ENCODE results near the gene DOC2A.

DNA sequence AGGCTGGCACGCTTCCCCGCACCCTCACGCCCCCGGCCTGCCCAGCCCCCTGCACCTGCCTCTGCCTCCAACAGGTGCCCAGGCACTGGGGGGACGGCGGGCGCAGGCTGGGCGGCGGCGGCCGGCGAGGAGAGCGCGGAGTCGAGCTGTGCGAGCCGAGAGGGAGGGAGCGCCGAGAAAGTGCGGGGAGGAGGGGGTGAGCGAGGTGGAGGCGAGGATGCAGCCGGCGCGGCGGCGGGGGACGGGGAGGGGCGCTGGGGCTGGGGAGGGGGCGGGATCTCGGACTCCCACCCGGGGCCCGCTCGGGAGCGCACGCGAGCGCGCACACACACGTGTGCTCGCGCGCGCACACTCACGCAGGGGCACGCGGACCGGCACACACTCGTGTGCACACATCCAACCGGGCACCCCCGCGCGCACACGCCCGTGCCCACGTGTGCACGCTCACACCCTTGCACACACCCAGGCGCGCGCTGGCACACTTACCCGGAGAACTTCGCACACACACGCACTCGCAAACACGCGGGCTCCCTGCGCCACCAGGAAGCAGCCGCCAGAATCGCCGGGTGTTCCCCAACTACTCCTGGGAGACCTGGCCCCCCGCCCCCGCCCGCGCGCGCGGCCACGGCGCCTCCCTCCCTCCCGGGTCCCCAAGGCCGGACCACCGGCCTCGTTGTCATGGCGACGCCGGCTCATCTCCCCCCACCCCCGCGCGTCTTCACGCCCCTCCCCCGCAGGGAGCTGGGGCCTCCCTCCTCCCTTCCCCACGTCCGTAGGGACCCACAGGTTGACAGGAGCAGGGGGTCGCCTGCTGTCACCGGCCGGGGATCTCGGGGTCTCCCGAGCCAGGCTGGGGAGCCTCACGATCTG, at the start of gene DOC2A:
- TF ChIP-seq, protein P1, sequence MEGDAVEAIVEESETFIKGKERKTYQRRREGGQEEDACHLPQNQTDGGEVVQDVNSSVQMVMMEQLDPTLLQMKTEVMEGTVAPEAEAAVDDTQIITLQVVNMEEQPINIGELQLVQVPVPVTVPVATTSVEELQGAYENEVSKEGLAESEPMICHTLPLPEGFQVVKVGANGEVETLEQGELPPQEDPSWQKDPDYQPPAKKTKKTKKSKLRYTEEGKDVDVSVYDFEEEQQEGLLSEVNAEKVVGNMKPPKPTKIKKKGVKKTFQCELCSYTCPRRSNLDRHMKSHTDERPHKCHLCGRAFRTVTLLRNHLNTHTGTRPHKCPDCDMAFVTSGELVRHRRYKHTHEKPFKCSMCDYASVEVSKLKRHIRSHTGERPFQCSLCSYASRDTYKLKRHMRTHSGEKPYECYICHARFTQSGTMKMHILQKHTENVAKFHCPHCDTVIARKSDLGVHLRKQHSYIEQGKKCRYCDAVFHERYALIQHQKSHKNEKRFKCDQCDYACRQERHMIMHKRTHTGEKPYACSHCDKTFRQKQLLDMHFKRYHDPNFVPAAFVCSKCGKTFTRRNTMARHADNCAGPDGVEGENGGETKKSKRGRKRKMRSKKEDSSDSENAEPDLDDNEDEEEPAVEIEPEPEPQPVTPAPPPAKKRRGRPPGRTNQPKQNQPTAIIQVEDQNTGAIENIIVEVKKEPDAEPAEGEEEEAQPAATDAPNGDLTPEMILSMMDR (IDR thresholded peaks at IDR 0.05), result no peak
- TF ChIP-seq EZH2 (IDR thresholded peaks at IDR 0.05), result peak; percentile 33
- TF ChIP-seq EZH2phosphoT487 (IDR thresholded peaks at IDR 0.05), result no peak

Data from neural progenitor cell (in vitro differentiated cells).